Epithelial cell of proximal tubule (primary cell): Measurements from ENCODE around the gene HDAC9. TPM values are rescaled to one million over a fixed set of nuclear protein-coding genes. Genes with fewer than 3 reads are reported as not detected.

Experiments used
- DNase-seq: peaks from one replicate; pipeline ENCODE4 v3.0.0-alpha.2; 2011; ENCODE audit warnings: low read depth
- H3K4me3 ChIP-seq: 2 replicates; pipeline ENCODE4 v1.5.1; 2011; ENCODE audit warnings: low read depth, mild to moderate bottlenecking, low read length
- total RNA-seq: library from RNA; depleted of rRNA; stranded (reverse); fragments of >200 nt; gene quantifications from 2 replicates; pipeline ENCODE4 v1.2.3, GENCODE V29; 2015
- TF ChIP-seq, protein P1 (sequence below): conservative IDR thresholded peaks from 2 replicates; pipeline ENCODE4 v1.5.1; 2012; ENCODE audit warnings: low read depth, mild to moderate bottlenecking, low read length

HDAC9 gene
- total RNA-seq, 1 donor from 2014 or later: 35.5 TPM

DNA sequence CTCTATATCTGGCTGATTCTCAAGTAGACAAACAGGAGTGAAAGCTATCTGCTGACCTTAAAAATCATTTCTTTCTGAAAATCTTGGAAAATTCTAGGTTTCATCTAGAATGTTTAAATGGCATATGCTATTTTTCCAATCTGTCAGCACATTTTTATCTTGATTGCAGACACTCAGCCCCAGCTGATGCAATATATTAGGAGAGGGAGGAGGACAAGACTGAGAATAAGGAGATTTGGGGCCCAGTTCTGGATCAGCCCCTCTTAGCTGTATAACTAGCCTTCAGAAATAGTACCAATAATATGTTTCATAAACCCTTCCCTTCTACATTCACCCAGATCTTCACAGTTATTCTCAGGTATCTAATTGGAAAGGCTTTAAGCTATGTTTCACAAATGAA is 131.2 kb downstream of the HDAC9 start:
- TF ChIP-seq, protein P1, sequence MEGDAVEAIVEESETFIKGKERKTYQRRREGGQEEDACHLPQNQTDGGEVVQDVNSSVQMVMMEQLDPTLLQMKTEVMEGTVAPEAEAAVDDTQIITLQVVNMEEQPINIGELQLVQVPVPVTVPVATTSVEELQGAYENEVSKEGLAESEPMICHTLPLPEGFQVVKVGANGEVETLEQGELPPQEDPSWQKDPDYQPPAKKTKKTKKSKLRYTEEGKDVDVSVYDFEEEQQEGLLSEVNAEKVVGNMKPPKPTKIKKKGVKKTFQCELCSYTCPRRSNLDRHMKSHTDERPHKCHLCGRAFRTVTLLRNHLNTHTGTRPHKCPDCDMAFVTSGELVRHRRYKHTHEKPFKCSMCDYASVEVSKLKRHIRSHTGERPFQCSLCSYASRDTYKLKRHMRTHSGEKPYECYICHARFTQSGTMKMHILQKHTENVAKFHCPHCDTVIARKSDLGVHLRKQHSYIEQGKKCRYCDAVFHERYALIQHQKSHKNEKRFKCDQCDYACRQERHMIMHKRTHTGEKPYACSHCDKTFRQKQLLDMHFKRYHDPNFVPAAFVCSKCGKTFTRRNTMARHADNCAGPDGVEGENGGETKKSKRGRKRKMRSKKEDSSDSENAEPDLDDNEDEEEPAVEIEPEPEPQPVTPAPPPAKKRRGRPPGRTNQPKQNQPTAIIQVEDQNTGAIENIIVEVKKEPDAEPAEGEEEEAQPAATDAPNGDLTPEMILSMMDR: no peak
- no peak overlapping the region for H3K4me3 ChIP-seq
- DNase-seq: no peak

DNA sequence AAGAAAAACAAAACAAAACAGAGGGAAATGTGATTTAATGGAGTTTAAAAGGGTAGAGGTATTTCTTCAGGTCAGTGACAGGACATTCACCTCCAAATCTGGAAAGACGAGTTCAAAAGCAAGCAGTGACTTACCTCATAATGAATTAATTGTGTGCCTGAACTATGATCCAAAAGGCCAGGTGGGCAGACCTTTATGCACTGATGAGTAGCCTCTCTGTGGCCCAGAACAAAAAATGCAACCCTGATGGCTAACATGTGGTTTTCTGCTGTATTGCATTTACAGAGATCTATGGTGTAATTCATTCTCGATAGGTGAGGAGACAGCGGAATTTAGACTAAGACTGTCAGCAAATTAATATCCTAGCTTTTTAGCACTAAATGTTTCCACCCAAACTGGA is 142.0 kb downstream of the HDAC9 start:
- TF ChIP-seq, protein P1: no peak
- no peak for DNase-seq
- no peak overlapping the region for H3K4me3 ChIP-seq

DNA sequence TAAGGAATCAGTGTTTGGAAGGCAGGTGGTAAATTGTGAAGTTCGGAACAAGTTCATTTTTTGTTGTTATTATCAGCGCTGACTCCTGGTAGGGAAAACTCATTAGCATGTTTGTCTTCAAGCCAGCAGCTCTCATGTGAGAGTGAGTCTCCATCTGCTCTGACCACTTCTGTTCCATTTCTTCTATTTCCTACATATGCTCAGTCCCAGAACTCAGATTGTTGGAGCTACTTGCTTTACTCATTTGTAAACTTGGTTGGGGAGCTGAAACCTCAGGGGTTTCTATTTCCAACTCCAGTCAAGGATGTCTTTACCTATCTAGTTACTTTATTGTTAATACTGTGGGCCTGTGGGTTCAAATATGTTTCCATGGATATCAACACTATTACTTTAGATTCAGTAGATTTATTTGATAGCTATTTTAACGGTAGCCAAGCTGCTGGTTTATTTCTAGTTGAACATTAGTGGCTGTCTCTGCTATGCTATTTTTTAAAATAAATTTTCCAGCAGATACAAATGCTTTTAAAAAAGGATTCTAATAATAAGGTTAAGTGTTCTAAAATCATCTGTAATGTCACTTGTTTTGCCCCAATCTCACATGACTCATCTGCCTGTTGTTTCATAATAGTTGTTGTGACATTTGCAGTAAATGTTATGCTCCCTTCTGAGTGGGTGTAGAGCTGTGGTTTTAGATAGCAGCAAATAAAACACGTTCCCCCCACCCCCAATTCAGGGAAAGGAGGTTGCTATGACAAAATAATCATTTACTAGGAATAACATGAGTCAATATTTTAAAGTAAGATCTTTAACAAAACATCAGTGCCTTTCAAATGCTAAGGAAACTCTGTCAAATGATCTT is 143.3 kb downstream of the HDAC9 start:
- H3K4me3 ChIP-seq: no peak overlapping the region
- DNase-seq: peak; percentile 66
- TF ChIP-seq, protein P1: no peak

DNA sequence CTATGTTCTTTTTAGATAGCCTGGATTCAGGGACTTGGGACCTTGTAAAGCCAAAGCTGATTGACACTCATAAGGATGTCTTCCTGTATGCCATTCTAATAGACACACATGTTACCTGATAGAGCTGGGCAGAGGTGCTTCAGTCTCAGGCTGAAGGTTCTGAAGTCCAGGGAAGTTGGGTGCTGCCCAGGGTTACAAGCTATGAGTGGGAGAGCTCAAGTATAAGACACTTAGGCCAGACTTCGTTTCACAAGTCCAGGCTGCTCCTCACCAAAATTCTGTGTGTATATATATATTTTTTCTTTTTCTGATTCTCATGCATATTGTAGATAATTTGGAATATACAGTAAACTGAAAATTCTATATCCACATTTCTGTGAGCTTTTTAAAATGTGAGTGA is 144.2 kb downstream of the HDAC9 start:
- H3K4me3 ChIP-seq: no peak overlapping the region
- TF ChIP-seq, protein P1: no peak
- no peak for DNase-seq

DNA sequence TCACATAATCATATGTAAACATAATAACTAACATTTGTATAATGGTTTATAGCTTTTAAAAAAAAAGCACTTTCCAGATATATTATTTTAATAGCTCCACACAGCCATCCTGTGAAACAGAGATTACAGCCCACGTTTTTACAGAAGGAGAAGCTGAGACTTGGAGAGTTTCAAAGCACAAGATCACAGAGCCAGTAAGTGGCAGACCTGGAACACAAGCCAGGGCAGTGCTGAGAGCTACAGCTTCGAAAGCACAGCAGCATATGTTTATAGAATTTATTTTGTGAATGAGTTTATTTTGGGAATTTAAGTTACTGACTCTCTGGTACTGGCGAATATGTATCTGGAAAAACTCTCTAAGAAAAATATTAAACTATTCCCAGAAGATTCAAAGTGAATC is 149.4 kb downstream of the HDAC9 start:
- no peak overlapping the region for H3K4me3 ChIP-seq
- TF ChIP-seq, protein P1: no peak
- no peak for DNase-seq

DNA sequence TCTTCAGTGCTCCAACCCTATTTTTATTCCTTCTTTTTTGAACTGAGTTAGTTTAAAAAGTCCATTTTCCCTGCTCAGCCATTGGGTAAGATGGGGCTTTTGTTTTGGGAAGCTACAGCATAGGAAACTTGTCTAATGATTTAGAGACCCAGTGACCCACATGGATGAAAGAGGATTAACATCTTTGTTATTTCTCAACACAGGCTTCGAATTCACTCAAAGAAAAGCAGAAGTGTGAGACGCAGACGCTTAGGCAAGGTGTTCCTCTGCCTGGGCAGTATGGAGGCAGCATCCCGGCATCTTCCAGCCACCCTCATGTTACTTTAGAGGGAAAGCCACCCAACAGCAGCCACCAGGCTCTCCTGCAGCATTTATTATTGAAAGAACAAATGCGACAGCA is 152.0 kb downstream of the HDAC9 start:
- no peak overlapping the region for H3K4me3 ChIP-seq
- TF ChIP-seq, protein P1: no peak
- no peak for DNase-seq
